COLO668 (cell line): ENCODE results near the gene MCF2L.
"Not testable (repeated sequence)": the region's sequence is repeated elsewhere in the genome, so short reads cannot be mapped to it uniquely, and the experiment has no call there.

ENCODE experiments used
- DNase-seq: peaks from one replicate; lab custom pipeline; 2025; ENCODE audit not compliant: unreplicated experiment; lab: John Stamatoyannopoulos, UW

MCF2L gene

GRCh38 chr13:113045251-113046127 is 76.5 kb downstream of the MCF2L start:
- no peak for DNase-seq

GRCh38 chr13:113046128-113046882 is 77.3 kb downstream of the MCF2L start:
- DNase-seq = no peak

- DNase-seq = no peak
These were observed 77.8 kb downstream of the MCF2L start for GRCh38 chr13:113046883-113047244.

GRCh38 chr13:113047587-113047986 is 78.6 kb downstream of the MCF2L start:
- DNase-seq = no peak

DNA sequence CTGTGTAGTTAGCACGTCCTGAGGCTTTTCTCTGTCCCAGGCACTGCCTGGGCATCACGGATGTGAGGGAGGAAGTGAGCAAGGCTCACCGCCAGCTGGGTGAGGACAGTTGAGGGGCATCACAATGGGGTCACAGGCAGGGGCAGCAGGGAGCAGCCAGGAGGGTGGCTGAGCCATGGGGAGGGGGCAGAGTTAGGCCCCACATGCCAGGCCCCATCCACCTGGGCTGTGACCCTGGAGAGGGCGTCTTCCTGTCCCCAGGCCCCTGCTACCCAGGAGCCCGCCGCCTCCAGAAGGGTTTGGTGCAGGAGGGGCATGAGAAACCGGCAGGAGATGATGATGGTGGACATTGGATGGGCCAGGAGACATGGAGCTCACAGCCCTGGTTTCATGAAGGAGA is 79.8 kb downstream of the MCF2L start:
- DNase-seq = no peak

DNA sequence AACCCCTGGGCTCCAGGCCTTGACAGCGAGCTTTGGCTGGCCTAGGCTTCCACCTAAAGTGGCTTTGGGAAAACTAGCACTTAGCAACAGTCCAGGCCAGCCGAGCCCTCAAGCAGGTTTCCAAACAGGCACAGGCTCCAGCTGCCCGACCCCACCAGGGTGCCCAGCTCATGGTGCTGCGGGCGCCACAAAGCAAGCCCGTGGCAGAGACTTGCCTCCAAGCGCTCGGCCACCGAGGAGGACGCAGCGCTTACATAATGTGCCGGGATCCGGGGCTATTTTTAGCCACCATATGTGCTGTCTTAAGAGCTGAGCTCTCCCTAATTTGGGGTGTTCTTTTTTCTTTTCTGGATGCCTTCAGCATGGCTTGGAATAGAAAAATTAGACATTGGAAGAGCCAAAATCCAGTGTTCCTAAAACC is 80.5 kb downstream of the MCF2L start:
- DNase-seq = no peak

DNA sequence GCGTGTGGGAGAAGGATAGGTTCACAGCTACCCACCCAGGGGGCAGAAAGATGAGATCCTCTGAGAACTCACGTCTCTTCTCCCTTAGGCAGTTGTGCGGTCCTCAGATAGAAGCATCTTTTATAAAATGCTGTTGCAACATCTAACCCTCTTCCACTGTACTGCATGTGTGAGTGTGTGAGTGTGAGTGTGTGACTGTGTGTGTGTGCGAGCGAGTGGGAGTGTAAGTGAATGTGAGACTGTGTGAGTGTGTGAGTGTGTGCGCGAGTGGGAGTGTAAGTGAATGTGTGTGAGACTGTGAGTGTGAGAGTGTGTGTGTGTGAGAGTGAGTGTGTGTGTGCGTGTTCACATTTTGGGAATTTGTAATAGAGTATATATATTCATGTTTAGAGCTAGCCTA is 81.0 kb downstream of the MCF2L start:
- no peak for DNase-seq

DNA sequence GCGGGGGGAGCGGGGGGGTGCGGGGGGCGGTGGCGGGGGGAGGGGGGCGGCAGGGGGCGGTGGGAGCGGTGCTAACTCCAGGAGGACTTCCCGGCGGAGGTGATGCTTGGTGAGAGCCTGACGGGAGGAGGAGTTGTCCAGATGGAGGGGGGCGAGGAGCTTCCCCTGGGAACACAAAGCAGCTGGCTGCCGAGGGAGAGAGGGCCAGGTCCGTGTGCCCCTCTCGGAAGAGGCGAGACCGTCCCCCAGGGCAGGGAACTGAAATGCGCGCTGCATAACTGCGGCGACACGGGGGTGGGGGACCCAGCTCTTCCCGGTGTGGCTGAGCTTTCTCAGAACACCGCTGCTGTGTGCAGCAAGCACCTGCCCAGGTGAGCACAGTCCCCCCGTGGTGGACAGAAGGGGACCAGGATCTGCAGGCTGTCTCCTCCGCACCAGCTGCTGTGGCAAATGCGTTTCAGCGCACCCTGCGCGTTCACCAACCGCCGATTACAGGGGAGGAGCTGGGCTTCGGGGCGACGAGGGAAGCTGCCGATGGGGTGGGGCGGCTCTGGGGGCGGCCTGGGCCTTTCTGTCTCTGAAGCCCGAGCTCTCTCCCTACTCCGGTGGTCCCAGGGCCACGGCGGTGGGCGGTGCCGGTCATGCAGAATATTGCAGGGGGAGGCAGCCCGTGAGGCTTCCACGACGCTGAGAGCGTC is 81.9 kb downstream of the MCF2L start:
- DNase-seq = no peak

DNA sequence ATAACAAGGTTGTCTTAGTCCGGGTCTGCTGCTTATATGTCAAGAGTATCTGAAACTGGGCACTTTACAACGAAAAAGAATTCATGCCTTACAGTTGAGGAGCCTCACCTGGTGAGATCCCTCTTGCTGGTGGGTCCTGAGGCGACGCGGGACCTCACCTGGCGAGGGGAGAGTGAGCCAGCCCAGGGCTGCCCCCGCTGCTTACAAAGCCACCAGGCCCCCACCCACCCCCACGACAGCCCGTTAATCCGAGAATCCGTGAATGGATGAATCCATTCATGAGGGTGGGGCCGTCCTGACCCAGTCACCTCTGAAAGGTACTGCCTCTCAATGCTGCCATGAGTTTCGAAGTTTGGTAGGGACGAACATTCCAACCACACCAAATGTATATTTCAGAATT is 82.6 kb downstream of the MCF2L start:
- no peak for DNase-seq

DNA sequence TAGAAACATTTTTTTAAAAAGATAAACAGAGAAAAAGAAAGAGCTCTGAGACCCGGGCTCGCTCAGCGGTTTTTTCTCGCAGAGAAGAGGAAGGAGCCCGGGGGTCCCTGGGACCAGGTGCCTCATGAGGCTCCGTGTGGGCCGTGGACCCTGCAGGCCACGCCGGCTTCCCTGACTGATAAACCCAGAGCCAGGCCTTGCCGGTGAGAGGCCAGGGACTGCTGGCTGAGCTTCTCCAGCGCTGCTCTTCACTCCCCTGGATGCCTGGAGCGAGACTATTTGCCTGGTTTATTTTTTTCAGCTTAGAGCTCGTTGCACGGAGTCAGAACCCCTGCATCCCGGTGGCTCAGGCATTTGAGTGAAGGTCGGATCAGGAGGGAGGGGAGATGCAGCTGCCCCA is 83.2 kb downstream of the MCF2L start:
- no peak for DNase-seq

DNA sequence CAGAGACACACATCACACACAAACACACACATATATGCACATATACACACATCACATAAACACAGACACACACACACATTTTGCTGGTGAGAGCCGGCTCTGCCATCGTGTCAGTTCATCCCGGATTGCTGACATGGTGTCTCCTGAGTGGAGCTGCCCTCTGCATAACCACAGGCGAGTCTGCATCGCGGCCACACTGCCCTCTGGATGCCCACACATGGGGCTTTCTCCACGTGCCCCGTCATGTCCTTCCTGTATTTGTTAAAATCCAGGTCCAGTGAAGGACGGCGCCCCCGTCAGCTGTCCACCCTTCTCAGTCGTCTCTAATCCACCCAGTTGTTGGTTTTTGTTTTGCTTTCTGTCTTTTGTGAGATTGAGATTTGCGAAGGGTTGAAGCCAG is 84.0 kb downstream of the MCF2L start:
- DNase-seq = no peak

DNA sequence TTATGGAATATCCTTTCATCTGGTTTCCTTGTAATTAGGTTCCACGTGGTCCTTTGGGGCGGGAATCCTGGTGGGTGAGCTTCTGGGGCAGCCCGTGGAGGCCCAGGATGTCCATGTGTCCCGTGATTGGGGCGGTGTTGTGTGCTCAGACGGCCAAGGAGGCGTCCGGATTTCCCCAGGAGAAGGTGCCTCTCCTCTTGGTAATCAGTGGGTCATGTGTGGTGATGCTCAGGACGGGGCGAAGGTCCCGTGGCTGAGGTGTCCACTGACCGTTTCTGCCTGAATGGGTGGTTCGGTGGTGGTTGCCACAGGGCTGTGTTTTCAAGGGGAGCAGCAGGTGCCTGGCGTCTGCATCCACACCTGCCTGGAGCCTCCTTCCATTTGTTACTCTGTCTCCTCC is 84.4 kb downstream of the MCF2L start:
- DNase-seq = no peak

GRCh38 chr13:113053801-113054604 is 85.0 kb downstream of the MCF2L start:
- DNase-seq = no peak

- no peak for DNase-seq
These were observed 88.1 kb downstream of the MCF2L start for GRCh38 chr13:113057084-113057483.

- not testable (repeated sequence) for DNase-seq
These were observed 88.5 kb downstream of the MCF2L start for GRCh38 chr13:113057559-113057958.

DNA sequence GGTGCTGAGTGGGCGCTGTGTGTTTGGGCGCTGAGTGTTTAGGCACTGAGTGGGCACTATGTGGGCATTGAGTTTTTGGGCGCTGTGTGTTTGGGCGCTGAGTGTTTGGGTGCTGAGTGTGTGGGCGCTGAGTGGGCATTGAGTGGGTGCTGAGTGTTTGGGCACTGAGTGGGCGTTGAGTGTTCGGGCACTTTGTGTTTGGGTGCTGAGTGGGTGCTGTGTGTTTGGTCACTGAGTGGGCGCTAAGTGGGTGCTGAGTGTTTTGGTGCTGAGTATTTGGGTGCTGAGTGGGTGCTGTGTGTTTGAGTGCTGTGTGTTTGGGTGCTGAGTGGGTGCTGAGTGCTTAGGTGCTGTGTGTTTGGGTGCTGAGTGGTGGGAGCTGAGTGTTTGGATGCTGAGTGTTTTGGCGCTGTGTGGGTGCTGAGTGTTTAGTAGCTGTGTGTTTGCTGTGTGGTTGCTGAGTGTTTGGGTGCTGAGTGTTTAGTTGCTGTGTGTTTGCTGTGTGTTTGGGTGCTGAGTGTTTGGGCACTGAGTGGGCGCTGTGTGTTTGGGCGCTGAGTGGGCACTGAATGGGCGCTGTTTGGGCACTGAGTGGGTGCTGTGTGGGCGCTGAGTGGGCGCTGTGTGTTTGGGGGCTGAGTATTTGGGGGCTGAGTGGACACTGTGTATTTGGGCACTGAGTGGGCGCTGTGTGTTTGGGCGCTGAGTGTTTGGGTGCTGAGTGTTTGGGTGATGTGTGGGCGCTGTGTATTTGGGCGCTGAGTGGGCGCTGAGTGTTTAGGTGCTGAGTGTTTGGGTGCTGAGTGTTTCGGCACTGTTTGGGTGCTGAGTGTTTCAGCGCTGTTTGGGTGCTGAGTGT is 89.3 kb downstream of the MCF2L start:
- DNase-seq = no peak

DNA sequence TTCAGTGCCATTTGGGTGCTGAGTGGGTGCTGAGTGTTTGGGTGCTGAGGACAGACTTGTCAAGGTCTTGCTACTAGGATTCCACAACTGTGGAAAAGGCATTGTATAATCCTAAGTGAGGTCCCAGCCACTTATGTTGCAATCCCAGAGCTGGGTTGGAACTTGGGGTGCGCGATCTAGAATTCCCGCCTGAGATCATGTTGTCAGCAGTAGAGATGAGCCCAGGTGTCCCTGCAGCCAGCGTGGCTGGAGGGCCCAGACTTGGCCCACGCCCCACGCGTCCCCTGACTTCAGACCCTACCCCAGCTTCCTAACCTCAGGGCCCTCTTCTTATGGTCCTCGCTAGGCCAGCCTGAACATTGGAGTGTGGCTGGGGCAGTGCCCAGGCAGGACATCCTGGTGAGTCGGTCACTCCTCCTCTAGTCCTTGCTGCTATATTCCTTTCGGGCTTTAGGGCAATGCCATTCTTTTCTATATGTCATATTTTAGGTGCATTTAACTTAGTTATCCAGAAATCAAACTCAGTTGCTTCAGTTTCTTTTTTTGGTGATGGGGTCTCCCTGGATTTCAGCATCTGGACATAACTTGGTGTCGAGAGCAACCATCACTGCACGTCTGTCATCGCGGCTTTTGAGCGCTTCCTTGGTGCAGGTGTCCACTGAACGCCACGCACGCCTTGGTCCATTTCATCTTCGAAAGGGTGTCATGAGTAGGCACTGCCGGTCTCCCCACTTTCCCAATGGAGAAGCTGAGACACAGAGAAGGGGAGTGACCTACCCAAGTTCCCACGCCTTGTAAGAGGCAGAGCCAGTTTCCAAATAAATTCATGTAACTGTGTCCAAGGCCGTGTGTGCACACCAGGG is 90.2 kb downstream of the MCF2L start:
- DNase-seq = no peak

- no peak for DNase-seq
These were observed 90.9 kb downstream of the MCF2L start for GRCh38 chr13:113059891-113060290.
